ENCODE results near the gene EXTL1.

Gene EXTL1

GRCh38 chr1:26029054-26029863, 7.7 kb downstream of the EXTL1 start:
- no peak for ATAC-seq (ENCODE audit: low read depth)
- TF ChIP-seq, protein P1, sequence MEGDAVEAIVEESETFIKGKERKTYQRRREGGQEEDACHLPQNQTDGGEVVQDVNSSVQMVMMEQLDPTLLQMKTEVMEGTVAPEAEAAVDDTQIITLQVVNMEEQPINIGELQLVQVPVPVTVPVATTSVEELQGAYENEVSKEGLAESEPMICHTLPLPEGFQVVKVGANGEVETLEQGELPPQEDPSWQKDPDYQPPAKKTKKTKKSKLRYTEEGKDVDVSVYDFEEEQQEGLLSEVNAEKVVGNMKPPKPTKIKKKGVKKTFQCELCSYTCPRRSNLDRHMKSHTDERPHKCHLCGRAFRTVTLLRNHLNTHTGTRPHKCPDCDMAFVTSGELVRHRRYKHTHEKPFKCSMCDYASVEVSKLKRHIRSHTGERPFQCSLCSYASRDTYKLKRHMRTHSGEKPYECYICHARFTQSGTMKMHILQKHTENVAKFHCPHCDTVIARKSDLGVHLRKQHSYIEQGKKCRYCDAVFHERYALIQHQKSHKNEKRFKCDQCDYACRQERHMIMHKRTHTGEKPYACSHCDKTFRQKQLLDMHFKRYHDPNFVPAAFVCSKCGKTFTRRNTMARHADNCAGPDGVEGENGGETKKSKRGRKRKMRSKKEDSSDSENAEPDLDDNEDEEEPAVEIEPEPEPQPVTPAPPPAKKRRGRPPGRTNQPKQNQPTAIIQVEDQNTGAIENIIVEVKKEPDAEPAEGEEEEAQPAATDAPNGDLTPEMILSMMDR (IDR thresholded peaks at IDR 0.05; ENCODE audit: poor library complexity, severe bottlenecking): no peak
- no peaks in the 10 kb centered on the region for H3K4me1 ChIP-seq (ENCODE audit: insufficient read depth, poor library complexity, severe bottlenecking)

GRCh38 chr1:26029864-26030481, 8.4 kb downstream of the EXTL1 start:
- DNase-seq (ENCODE audit: low spot score): no peak

More at GRCh38 chr1:26029054-26029863, 7.7 kb downstream of the EXTL1 start:
- DNase-seq (ENCODE audit: low spot score): no peak
- no peaks in the 10 kb centered on the region for H3K36me3 ChIP-seq (ENCODE audit: low read depth)
- H3K4me3 ChIP-seq (ENCODE audit: severe bottlenecking): no peak overlapping the region
- H3K9me3 ChIP-seq (ENCODE audit: severe bottlenecking): no peaks in the 10 kb centered on the region
- no peaks in the 10 kb centered on the region for H3K27me3 ChIP-seq (ENCODE audit: insufficient read depth, poor library complexity, severe bottlenecking)
- no peak overlapping the region for H3K27ac ChIP-seq (ENCODE audit: poor library complexity, severe bottlenecking)

DNA sequence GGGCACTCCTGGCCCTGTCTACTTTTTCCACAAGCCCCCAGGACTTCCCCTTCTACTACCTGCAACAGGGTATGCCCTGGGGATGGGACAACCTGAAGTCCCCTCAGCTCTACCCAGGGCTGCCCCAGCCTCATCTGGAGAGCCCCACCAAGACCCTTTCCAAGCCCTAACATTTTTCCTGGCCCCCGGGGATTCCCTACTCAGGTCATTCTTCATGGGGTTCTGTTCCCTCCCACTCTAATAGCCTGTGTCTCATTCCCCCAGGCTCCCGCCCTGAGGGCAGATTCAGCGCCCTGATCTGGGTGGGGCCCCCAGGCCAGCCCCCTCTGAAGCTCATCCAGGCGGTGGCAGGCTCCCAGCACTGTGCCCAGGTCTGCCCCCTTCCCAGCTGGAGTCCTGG, 9.6 kb downstream of the EXTL1 start:
- no peaks in the 10 kb centered on the region for H3K27me3 ChIP-seq (ENCODE audit: insufficient read depth, poor library complexity, severe bottlenecking)
- no peak overlapping the region for H3K27ac ChIP-seq (ENCODE audit: poor library complexity, severe bottlenecking)
- H3K4me3 ChIP-seq (ENCODE audit: severe bottlenecking): no peak overlapping the region
- ATAC-seq (ENCODE audit: low read depth) (no peak), DNase-seq (ENCODE audit: low spot score) (no peak)
- peaks cover 1% of the 10 kb centered on the region for H3K4me1 ChIP-seq (ENCODE audit: insufficient read depth, poor library complexity, severe bottlenecking)
- no peaks in the 10 kb centered on the region for H3K36me3 ChIP-seq (ENCODE audit: low read depth)
- TF ChIP-seq, protein P1 (IDR thresholded peaks at IDR 0.05; ENCODE audit: poor library complexity, severe bottlenecking): no peak
- H3K9me3 ChIP-seq (ENCODE audit: severe bottlenecking): no peaks in the 10 kb centered on the region

More at GRCh38 chr1:26029864-26030481, 8.4 kb downstream of the EXTL1 start:
- no peaks in the 10 kb centered on the region for H3K36me3 ChIP-seq (ENCODE audit: low read depth)
- TF ChIP-seq, protein P1 (IDR thresholded peaks at IDR 0.05; ENCODE audit: poor library complexity, severe bottlenecking): no peak
- H3K4me3 ChIP-seq (ENCODE audit: severe bottlenecking): no peak overlapping the region
- H3K27ac ChIP-seq (ENCODE audit: poor library complexity, severe bottlenecking): no peak overlapping the region
- no peaks in the 10 kb centered on the region for H3K27me3 ChIP-seq (ENCODE audit: insufficient read depth, poor library complexity, severe bottlenecking)
- H3K4me1 ChIP-seq (ENCODE audit: insufficient read depth, poor library complexity, severe bottlenecking): no peaks in the 10 kb centered on the region
- ATAC-seq (ENCODE audit: low read depth): no peak
- no peaks in the 10 kb centered on the region for H3K9me3 ChIP-seq (ENCODE audit: severe bottlenecking)

GRCh38 chr1:26031611-26032220, 10.1 kb downstream of the EXTL1 start:
- no peak overlapping the region for H3K27ac ChIP-seq (ENCODE audit: poor library complexity, severe bottlenecking)
- no peaks in the 10 kb centered on the region for H3K36me3 ChIP-seq (ENCODE audit: low read depth)
- peaks cover 6% of the 10 kb centered on the region for H3K4me1 ChIP-seq (ENCODE audit: insufficient read depth, poor library complexity, severe bottlenecking)
- TF ChIP-seq, protein P1 (IDR thresholded peaks at IDR 0.05; ENCODE audit: poor library complexity, severe bottlenecking): no peak
- no peaks in the 10 kb centered on the region for H3K27me3 ChIP-seq (ENCODE audit: insufficient read depth, poor library complexity, severe bottlenecking)
- no peak overlapping the region for H3K4me3 ChIP-seq (ENCODE audit: severe bottlenecking)
- no peaks in the 10 kb centered on the region for H3K9me3 ChIP-seq (ENCODE audit: severe bottlenecking)
- ATAC-seq (ENCODE audit: low read depth) (no peak), DNase-seq (ENCODE audit: low spot score) (no peak)

Measured in RWPE2 (cell line).